Right ventricle myocardium inferior (tissue), 1 donor: ENCODE results near the gene LRRN4CL. TPM values are rescaled to one million over a fixed set of nuclear protein-coding genes. Genes with fewer than 3 reads are reported as not detected.
"Not testable (repeated sequence)": the region's sequence is repeated elsewhere in the genome, so short reads cannot be mapped to it uniquely, and the experiment has no call there.

Experiments used
- ATAC-seq: fragments of 200-7000 bp; cut with Tn5 transposase; one replicate; pipeline ENCODE4 v1.9.1; 2020; ENCODE audit warnings: mild to moderate bottlenecking, moderate library complexity
- DNase-seq: peaks from one replicate; pipeline ENCODE4 v3.0.0; 2021; ENCODE audit errors: missing footprints
- intact Hi-C: fragments of 100-400 bp; cut with DNase I; formaldehyde crosslinking; loops from one replicate; pipeline ENCODE4 v1.11.0; 2022
- long read RNA-seq: library from polyadenylated mRNA; unstranded; transcript quantifications from one replicate; pipeline ENCODE4 v2.0.0, GENCODE V29; 2021
- total RNA-seq: library from RNA; stranded (reverse); fragmentation: NEBNext Ultra II Directional; extraction: Animal tissue kit (Norgen Biotek cat#: 25700); gene quantifications from one replicate; pipeline ENCODE4 v1.2.1, GENCODE V29; 2021
- donor health status: DM: no; HTN: yes; CAD: no; lungs with severe emphysema.

LRRN4CL gene
- 4.5 TPM for total RNA-seq
- long read RNA-seq, partial matches to known transcripts, result 0 of 2 reads
- long read RNA-seq, other reads (novel, unspliced or antisense), result 0 of 2 reads

GRCh38 chr11:62689421-62690183 is at the start of gene LRRN4CL:
LRRN4CL (minus strand) TSS chr11:62689530; CDS start chr11:62688508, 1,022 bp downstream.
- DNase-seq (peak; percentile 85), ATAC-seq (peak; percentile 93)
- intact Hi-C loops, result loop anchor here (5.0 kb wide), 1 partner anchor 292 kb away; no protein-coding TSS in a partner anchor

- DNase-seq (no peak), ATAC-seq (no peak)
- intact Hi-C loops, result no loop called here
Measured at GRCh38 chr11:62737196-62737595, 47.9 kb upstream of the LRRN4CL start.

- intact Hi-C loops, result no loop called here
- no peak for DNase-seq
- no peak for ATAC-seq
Measured at GRCh38 chr11:62732830-62733229, 43.5 kb upstream of the LRRN4CL start.

GRCh38 chr11:62730076-62730475 is 40.7 kb upstream of the LRRN4CL start:
- DNase-seq, ATAC-seq, intact Hi-C loops: not testable (repeated sequence)

GRCh38 chr11:62728171-62728988 is 39.0 kb upstream of the LRRN4CL start, which contains the start of gene TTC9C:
TTC9C (plus strand) TSS chr11:62728486; CDS start chr11:62728849, 363 bp downstream.
- intact Hi-C loops, result loop anchor here (2.0 to 5.0 kb wide), 4 partner anchors 58 to 129 kb away; partner anchors contain the start of genes C11orf98, CSKMT, STX5 and TEX54
- peak; percentile 71 for ATAC-seq
- DNase-seq, result peak; percentile 93

GRCh38 chr11:62727872-62728170 is 38.5 kb upstream of the LRRN4CL start:
- ATAC-seq (peak; percentile 83), DNase-seq (no peak)
- intact Hi-C loops, result loop anchor here (1.0 to 5.0 kb wide), 6 partner anchors 19 to 129 kb away; partner anchors contain the start of genes C11orf98, CSKMT, STX5 and TEX54

- DNase-seq (peak; percentile 99), ATAC-seq (peak; percentile 94)
- intact Hi-C loops, result loop anchor here (1.0 to 5.0 kb wide), 5 partner anchors 19 to 130 kb away; partner anchors contain the start of genes C11orf98, CSKMT, STX5 and TEX54
Measured at GRCh38 chr11:62727165-62727871, 38.0 kb upstream of the LRRN4CL start, which contains the start of gene HNRNPUL2. HNRNPUL2 (minus strand) TSS chr11:62727457; CDS start chr11:62727156, 301 bp downstream.

GRCh38 chr11:62726915-62727164 is 37.5 kb upstream of the LRRN4CL start:
- peak; percentile 5 for ATAC-seq
- intact Hi-C loops, result loop anchor here (1.0 to 5.0 kb wide), 5 partner anchors 18 to 130 kb away; partner anchors contain the start of genes C11orf98, CSKMT, STX5 and TEX54
- DNase-seq, result no peak

GRCh38 chr11:62726156-62726914 is 37.0 kb upstream of the LRRN4CL start:
- no peak for DNase-seq
- no peak for ATAC-seq
- intact Hi-C loops, result loop anchor here (2.0 to 5.0 kb wide), 4 partner anchors 18 to 131 kb away; partner anchors contain the start of genes C11orf98, CSKMT, STX5 and TEX54

- DNase-seq, result no peak
- intact Hi-C loops, result loop anchor here (2.0 to 5.0 kb wide), 4 partner anchors 17 to 132 kb away; partner anchors contain the start of genes C11orf98, CSKMT, STX5 and TEX54
- no peak for ATAC-seq
Measured at GRCh38 chr11:62725646-62726045, 36.3 kb upstream of the LRRN4CL start.

GRCh38 chr11:62724171-62724570 is 34.8 kb upstream of the LRRN4CL start:
- no peak for DNase-seq
- ATAC-seq, result no peak
- intact Hi-C loops, result no loop called here

- ATAC-seq (no peak), DNase-seq (no peak)
- intact Hi-C loops, result no loop called here
Measured at GRCh38 chr11:62721994-62722393, 32.7 kb upstream of the LRRN4CL start.

- DNase-seq, result no peak
- intact Hi-C loops, result no loop called here
- no peak for ATAC-seq
Measured at GRCh38 chr11:62719302-62719978, 30.1 kb upstream of the LRRN4CL start.

- ATAC-seq (no peak), DNase-seq (no peak)
- intact Hi-C loops, result no loop called here
Measured at GRCh38 chr11:62716816-62717215, 27.5 kb upstream of the LRRN4CL start.

- DNase-seq (no peak), ATAC-seq (no peak)
- intact Hi-C loops, result no loop called here
Measured at GRCh38 chr11:62716206-62716605, 26.9 kb upstream of the LRRN4CL start.

GRCh38 chr11:62715150-62716130 is 26.1 kb upstream of the LRRN4CL start:
- no peak for ATAC-seq
- intact Hi-C loops, result no loop called here
- DNase-seq, result no peak
